Uterus (tissue), 2 donors: Measurements from ENCODE around the gene UBR4.

Experiments
- CTCF ChIP-seq, 4 experiments: fragments of 200-600 bp in 2 of 4; fragments of 450-650 bp in 2 of 4; sonication (generic) in 2 of 4; IDR thresholded peaks; one replicate each; pipeline ENCODE4 v1.5.1; 2016 to 2019; ENCODE audit warnings: antibody characterized with exemption in 4 of 4, mild to moderate bottlenecking in 2 of 4, moderate library complexity in 1 of 4
- POLR2A ChIP-seq, 2 donors: fragments of 450-650 bp; IDR thresholded peaks; one replicate each; pipeline ENCODE4 v1.6.1; 2016; ENCODE audit warnings: antibody characterized with exemption in 2 of 2, mild to moderate bottlenecking in 1 of 2, moderate library complexity in 1 of 2

DNA sequence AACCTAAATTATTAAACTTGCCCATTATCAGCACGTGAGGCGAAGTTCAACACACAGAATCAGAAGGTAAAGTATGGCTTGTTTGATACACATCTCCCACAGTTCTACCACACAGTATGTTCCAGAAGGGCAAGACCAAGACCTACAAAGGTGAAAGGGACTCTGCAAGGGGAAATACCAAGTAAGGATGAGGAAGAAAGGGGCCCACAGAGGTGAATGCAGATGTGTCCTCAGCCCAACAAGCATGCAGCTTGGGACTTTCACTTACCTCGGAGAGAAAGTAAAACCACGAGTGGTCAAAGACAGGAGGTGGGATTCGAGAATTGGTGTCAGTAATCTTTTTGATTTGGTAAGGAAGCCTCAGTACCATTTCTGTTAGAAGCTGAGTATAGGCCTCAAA is 85.8 kb downstream of the UBR4 start:
- TF ChIP-seq POLR2A (IDR thresholded peaks at IDR 0.05), result no peak
- TF ChIP-seq CTCF (IDR thresholded peaks at IDR 0.05), result no peak
